NCI-H2107 (cell line): ENCODE results near the gene PPM1E.
A peak's percentile ranks its signal among the peaks of the same experiment; 100 is the strongest.

ENCODE experiments used
- DNase-seq: peaks from one replicate; lab custom pipeline; 2025; lab: John Stamatoyannopoulos, UW

Gene PPM1E

GRCh38 chr17:58996968-58997367 is 241.3 kb downstream of the PPM1E start:
- no peak for DNase-seq

- no peak for DNase-seq
Measured at GRCh38 chr17:58997756-58998553, 242.3 kb downstream of the PPM1E start.

GRCh38 chr17:58998871-58999270 is 243.2 kb downstream of the PPM1E start:
- DNase-seq, result no peak

GRCh38 chr17:58999500-58999899 is 243.8 kb downstream of the PPM1E start:
- DNase-seq, result no peak

GRCh38 chr17:59000022-59000421 is 244.4 kb downstream of the PPM1E start:
- no peak for DNase-seq

- DNase-seq, result no peak
Measured at GRCh38 chr17:59001158-59001814, 245.6 kb downstream of the PPM1E start.

DNA sequence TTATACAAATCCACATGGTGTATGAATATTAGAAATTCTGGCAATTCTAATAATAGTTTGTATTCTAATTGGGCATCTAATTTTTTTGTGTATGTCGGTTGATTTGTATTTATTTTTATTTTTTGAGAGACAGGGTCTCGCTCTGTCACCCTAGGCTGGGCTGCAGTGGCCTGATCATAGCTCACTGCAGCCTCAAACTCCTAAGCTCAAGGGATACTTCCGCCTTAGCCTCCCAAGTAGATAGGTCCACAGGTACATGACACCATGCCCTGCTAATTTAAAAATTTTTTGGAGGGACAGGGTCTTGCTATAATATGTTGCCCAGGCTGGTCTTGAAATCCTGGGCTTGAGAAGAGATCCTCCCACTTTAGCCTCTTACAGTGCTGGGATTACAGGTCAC is 246.5 kb downstream of the PPM1E start:
- no peak for DNase-seq

DNA sequence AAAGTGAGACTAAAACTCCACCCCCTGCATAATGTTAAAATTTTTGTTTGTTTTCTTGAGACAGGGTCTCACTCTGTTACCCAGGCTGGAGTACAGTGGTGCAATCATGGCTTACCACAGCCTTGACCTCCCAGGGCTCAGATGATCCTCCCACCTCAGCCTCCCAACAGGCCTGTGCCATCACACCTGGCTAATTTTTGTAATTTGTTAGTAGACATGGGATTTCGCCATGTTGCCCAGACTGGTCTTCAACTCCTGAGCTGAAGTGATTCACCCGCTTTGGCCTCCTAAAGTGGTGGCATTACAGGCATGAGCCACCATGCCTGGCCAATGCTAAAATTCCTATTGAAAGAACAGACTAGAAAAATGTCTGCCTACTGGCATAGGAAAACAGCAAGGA is 247.2 kb downstream of the PPM1E start:
- DNase-seq, result no peak

- DNase-seq, result no peak
Measured at GRCh38 chr17:59003860-59004259, 248.2 kb downstream of the PPM1E start.

- peak; percentile 42 for DNase-seq
Measured at GRCh38 chr17:59004338-59005111, 248.9 kb downstream of the PPM1E start.

DNA sequence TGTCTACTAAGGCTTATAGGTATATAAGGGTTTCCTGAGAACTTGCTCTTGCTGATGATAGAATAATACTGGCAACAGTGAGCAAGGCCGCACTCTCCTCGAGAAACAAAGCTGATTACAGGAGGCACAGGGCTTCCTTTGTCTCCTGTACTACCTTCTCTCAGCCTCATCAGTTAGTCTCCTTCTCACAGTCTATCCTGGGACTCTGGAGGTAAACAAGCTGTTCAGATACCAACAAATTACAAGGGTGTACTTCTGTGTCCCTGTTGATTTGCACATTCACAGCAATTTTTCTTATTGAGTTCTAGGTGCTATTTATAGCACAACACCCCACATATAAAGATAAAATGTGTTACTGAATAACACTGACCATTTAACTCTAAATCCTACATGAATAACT is 252.3 kb downstream of the PPM1E start:
- DNase-seq, result no peak

DNA sequence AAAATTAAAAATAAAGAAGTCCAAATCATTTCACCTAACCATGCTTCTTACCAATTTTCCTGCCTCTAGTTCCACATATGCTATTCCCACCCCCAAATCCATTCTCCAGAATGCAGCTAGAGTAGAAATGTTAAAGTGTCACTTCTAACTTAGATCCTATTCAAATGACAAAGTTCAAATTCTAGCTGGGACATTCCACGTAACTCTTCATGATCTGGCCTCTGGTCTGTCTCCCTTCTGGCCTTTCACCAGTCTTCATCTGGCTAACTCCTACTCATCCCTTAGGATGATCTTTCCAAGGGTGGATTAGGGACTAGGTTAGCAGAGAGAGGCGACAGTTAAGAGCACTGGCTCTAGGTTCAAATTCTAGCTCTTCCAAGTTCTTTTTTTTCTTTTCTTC is 253.1 kb downstream of the PPM1E start:
- DNase-seq, result no peak

GRCh38 chr17:59010026-59010425 is 254.4 kb downstream of the PPM1E start:
- DNase-seq, result no peak

GRCh38 chr17:59011975-59012374 is 256.3 kb downstream of the PPM1E start:
- no peak for DNase-seq

DNA sequence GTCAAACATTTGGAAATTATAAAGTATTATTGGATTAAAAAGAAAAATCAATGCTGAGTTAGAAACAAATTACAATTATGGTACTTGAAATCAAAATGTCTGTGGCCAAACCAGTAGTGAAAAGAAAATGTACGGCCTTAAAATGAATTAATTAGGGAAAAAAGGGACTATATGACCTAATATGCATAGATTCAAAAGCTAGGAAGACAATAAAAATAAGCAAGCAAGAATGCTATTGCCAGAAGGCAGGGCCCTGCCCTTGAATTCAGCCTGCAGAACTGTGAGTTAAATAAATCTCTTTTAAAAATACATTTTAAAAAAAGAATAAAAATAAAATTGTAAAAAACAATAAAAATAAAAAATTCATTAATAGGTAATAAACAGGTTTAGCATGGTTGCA is 262.4 kb downstream of the PPM1E start:
- DNase-seq, result no peak

DNA sequence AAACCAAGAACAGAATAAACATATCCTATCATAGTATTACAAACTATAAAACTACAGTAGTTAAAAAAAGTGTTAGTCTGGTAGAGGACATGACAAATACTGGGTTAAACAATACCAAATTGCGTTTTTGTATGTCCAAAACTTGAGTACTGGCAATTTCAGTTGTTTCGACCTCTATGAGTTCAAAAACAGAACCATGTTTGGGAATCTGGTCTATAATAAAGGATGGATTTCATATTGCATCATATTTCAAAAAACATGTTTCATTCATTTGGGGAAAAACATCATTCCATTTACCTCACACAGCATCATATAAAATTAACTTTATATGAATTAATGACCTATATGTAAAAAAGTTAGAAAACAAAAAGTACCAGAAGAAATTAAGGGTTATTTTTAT is 269.3 kb downstream of the PPM1E start:
- no peak for DNase-seq

DNA sequence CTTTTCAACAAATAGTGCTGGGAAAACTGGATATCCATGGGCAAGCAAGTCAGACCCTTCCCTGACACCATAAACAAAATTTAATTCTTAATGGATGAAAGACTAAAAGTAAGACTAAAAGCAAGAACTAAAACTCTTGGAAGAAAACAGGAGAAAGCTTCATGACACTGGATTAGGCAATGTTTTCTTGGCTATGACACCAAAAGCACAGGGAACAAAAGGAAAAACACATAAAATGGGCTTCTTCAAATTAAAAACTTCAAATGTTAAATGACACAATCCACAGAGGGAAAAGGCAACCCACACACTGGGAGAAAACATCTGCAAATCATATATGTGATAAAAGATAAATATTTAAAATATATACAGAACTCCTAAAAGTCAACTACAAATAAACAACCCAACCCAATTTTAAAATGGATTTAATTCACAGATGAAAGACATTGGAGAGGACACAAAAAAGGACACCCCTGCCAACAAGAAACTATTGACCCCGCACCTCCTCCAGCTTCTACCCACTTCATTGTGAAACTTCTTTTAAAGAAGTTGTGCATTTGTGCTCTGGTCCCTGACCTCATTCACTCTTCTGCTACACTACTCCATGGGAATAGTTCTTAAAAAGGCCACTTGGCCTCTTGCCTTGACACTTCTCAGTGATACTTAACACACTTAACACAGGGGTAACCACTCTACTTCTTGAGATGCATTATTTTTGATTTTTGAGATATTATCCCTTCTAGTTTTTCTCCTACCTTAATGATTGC is 270.7 kb downstream of the PPM1E start:
- no peak for DNase-seq

- DNase-seq, result no peak
Measured at GRCh38 chr17:59027750-59028149, 272.1 kb downstream of the PPM1E start.

- no peak for DNase-seq
Measured at GRCh38 chr17:59028328-59028727, 272.7 kb downstream of the PPM1E start.

GRCh38 chr17:59030811-59031210 is 275.2 kb downstream of the PPM1E start:
- no peak for DNase-seq
